ENCODE results near the gene ATP5MK.
"Not testable (repeated sequence)": the region's sequence is repeated elsewhere in the genome, so short reads cannot be mapped to it uniquely, and the experiment has no call there.

Gene ATP5MK, protein sequence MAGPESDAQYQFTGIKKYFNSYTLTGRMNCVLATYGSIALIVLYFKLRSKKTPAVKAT

DNA sequence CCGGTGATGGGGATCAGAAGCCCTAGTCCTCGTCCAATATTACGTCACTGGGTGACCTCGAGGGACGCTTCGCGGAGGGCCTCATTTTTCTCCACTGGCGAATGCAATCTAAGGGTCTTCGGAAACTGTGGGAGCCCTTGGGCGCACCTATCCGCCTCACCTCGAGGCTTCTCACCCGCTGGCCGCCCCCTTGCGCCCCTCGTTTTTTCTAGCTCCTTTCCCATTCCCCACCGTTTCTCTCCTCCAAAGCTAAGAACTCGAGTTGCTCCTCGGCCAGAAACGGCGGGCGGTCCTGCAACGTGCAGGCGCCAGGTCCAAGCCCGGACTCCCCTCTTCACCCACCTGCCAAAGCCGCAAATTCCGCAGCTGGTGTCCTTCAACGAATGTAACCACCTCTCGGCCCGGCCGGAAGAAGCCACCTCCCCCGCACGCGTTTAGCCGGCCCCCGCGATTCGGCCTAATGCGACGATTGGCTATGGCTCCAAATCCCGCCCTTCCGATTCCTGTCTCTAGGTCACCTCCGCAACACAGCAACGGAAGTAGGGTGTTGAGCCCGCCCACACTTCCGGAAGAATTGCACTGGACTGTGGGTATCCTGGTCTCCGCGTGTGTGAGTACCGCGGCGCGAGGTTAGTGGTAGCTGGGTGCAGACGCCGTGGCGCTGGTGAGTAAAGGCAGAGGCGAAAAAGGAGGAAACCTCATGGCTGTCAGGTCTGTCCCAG lies at the start of gene ATP5MK, which contains the start of gene PDCD11:
ATP5MK (minus strand) TSS at position 409 of the 722 bp plus-strand sequence. CDS start 4,018 bp downstream, outside the sequence.
PDCD11 (plus strand) TSS at position 560 of the 722 bp plus-strand sequence. CDS start 1,801 bp downstream, outside the sequence.
- DNase-seq = peak; percentile 91

DNA sequence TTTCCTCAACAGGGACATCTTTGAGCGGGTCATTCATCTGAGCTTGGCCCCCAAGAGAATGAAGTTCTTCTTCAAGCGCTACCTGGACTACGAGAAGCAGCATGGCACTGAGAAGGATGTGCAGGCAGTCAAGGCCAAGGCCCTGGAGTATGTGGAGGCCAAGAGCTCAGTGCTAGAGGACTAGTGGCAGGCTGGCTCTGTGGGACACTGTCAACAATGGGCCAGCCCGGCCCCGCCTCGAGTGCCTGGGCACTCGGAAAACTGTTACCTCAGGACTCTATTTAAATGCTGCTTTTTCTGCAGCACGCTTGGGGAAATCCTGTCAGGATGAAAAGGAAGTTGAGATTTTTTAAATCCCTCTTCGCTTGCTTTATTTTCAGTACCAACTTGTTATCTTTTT lies 49.1 kb upstream of the ATP5MK start:
- DNase-seq = no peak

DNA sequence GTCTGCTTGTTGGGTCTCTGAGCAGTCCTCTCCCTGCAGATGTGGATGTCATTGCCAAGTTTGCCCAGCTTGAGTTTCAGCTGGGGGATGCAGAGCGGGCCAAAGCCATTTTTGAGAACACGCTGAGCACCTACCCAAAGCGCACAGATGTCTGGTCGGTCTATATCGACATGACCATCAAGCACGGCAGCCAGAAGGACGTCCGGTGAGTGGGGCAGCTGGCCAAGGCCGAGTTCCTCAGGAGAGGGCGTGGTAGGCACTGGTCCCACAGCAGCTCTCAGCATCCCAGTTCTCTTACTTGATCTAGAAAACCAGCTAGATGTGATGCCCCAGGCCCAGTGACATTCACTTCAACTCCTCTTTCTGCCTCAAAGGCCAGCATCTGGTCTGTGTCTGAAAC lies 48.2 kb upstream of the ATP5MK start:
- no peak for DNase-seq

DNA sequence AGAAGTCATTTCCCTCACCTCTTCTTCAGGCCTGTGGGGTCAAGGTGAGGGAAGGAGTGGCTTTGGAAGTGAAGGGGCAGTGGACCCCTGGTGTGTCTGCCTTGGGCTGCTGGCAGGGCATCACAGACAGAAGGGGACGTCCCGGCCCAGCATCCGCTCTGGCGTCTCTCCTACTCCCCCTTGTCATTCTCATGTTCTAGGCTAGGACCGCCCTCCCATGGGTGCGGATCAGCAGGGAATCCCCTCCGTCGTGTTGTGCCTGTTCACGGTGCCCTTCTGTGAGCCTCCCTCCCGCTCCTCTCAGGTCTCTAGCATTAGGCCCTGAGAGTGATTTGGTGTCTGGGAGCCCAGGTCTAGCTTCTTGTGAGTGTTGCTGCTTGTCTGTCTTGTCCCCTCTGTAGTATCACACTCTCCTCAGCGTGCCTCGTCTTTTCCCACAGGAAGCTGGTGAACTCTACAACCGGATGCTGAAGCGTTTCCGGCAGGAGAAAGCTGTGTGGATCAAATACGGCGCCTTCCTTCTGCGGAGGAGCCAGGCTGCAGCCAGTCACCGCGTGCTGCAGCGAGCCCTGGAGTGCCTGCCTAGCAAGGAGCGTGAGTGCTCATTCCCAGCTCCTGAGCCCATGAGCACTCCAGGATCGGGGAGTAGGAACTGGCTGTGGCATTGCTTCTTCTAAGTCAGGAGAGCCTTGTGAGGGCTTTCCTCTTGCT lies 47.4 kb upstream of the ATP5MK start:
- no peak for DNase-seq

DNA sequence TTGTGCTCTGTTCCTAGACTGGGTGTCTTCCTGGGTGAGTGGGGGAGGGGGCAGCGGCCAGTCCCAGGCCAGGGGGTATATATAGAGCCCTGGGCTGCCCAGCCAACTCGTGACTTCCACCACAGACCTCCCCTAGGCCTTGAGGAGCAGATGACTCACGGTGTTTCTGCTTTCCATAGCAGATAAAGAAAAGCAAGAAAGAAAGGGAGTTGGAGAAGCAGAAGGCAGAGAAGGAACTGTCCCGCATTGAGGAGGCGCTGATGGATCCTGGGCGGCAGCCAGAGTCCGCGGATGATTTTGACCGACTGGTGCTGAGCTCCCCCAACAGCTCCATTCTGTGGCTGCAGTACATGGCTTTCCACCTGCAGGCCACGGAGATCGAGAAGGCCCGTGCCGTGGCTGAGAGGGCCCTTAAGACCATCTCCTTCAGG lies 45.8 kb upstream of the ATP5MK start:
- DNase-seq = no peak

DNA sequence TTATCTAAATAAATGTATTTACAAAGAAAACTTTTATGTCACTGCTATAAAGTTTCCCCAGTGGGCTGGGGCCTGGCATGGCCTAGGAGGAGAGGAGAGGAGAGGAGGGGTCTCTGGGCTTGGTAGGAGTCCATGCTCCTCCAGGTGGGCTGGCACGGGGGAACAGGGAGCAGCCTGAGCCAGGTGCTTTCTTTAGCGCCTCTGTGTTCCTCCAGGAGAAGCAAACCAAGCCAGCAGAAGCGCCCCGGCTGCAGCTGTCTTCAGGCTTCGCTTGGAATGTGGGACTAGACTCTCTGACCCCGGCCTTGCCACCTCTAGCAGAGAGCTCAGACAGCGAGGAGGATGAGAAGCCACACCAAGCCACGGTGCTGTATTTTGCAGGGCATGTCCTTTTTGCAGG lies 45.3 kb upstream of the ATP5MK start:
- DNase-seq = no peak

DNA sequence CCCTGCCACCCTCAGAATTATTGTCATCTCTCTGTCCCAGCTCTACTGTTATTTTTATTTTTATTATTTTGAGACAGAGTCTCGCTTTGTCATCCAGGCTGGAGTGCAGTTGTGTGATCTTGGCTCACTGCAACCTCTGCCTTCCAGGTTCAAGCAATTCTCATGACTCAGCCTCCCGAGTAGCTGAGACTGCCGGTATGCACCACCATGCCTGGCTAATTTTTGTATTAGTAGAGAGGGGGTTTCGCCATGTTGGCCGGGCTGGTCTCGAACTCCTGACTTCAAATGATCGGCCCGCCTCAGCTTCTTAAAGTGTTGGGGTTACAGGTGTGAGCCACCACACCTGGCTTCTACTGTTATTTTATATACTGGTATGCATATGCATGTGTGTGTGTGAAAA lies 44.9 kb upstream of the ATP5MK start:
- DNase-seq = no peak

DNA sequence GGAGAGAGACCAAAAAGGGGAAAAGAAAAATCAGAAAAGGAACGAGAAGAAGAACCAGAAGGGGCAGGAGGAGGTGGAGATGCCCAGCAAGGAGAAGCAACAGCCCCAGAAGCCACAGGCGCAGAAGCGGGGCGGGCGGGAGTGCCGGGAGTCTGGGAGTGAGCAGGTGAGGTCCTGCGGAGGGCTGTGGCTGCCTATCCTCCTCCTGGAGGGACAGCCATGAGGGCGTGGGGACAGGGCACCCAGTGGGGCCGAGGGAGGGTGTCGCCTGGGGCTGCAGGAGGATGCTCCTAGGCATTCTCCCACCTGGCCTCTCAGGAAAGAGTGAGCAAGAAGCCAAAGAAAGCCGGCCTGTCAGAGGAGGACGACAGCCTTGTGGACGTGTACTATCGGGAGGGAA lies 44.1 kb upstream of the ATP5MK start:
- DNase-seq = no peak

DNA sequence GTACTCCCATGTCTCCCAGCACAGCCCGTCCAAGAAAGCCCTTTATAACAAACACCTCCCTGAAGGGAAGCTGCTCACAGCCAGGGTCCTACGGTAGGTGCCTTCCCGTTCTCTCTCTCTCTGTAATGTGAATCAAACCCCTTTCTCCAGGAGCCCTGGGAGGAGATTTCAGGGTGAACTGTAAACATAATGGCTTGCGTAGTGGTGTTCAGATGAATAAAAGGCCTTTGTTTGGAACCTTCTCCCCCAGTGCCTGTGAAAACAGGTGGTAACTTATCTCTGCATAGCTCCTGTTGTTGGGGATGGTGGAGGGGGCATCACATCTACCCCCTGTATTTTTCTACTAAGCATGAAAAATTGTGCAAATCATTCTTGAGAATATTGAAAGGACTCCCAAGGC lies 43.5 kb upstream of the ATP5MK start:
- no peak for DNase-seq

DNA sequence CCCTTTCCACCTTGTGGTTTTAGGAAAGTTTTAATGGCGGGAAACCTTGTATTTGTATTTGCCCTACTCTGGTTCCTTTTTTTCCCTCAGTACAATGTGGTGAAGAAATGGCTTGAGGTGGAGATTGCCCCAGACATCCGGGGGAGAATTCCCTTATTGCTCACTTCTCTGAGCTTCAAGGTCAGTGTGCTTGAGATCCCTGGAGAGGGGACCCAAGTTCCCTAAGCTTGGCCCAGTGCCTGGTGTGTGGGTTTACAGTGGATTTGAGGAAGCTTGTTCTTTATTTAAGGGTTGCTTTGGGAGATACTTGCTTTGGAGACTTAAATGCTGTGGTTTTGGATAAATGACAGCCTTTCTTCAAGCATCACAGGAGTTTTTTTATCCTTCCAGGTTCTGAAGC lies 37.6 kb upstream of the ATP5MK start:
- no peak for DNase-seq

DNA sequence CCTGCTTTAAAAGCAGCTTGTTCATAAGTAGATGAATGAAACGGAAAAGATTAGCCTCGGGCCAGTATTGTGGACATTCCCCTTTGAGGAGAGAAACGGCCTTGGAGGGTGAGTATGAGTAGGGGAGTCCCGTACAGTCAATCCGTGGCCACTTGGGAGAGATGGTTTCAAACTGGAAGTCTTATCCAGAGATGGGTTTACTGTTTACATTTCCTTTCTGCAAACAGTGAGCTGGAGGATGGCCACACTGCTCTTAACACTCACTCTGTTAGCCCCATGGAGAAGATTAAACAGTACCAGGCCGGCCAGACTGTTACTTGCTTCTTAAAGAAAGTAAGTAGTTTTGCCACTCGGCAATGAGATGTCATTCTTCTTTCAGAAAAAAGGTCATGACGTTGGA lies 35.6 kb upstream of the ATP5MK start:
- no peak for DNase-seq

DNA sequence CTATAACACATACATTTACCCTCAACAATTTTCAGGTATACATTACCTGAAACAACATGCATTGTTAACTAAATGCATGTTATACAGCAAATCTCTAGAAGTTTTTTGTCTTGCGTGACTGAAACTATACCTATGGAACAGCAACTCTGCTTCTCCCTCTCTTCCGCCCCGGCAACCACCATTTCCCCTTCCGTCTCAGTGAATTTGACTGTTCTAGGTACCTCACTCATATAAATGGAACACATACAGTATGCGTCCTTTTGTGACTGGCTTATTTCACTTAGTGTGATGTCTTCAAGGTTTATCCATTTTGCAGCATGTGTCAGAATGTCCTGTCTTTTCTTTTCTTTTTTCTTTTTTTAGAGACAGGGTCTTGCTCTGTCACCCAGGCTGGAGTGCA lies 33.4 kb upstream of the ATP5MK start:
- no peak for DNase-seq

DNA sequence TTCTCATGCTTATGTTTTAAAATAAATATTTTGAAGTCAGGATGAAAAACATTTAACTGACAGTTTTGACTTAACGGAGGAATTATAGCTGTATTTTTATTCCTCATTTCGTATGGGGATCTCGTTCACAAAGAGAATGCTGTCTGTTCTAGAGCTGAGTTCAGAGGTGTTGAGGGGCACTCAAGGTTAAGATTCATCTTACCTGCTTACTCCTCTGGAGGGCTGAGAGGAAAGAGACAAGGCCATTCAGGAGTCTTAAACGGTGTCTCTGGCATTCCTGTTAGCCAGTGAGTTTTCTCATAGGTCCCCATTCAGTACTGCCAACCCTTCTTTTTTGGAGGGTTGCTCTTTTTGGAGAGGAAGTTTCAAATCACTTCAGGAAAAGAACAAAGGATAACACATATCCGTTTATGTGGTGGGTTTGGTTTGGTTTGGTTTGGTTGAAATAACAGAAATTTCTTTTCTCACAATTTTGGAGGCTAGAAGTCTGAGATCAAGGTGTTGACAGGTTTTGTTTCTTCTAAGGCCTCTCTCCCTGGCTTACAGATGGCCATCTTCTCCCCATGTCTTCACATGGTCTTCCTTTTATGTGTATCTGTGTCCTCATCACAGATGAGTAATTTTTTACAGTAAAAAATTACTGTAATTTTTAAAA lies 32.8 kb upstream of the ATP5MK start:
- no peak for DNase-seq

DNA sequence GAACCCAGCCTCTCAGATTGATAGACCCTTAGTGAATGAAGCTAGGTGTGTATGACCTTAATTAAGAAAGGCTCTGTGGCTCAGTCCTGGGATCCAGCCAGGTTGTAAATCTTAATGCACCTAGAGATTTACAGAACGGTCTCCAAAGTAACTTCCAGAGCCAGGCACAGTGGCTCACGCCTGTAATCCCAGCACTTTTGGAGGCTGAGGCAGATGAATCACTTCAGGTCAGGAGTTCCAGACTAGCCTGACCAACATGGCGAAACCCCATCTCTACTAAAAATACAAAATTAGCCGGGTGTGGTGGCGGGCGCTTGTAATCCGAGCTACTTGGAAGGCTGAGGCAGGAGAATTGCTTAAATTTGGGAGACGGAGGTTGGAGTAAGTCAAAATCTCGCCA lies 31.6 kb upstream of the ATP5MK start:
- DNase-seq = no peak

DNA sequence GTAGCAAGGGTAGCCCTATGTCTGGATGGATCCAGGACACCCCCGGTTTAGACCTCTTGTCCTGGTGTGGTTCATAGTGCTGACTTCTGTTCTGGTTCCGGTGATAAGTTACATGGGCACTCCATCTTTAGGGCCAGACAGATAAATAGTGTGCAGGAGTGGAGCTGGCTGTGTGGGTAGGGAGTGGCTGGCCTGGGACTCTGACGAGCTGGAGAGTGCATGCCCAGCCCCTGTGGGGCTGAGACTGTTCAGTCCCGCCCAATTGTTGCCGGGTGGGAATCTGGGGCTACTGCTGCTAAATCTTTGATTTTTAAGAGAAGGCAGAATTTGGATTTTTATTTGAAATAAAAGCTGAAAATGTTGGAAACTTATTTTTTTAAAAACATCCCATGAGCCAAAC lies 27.5 kb upstream of the ATP5MK start:
- DNase-seq = no peak

DNA sequence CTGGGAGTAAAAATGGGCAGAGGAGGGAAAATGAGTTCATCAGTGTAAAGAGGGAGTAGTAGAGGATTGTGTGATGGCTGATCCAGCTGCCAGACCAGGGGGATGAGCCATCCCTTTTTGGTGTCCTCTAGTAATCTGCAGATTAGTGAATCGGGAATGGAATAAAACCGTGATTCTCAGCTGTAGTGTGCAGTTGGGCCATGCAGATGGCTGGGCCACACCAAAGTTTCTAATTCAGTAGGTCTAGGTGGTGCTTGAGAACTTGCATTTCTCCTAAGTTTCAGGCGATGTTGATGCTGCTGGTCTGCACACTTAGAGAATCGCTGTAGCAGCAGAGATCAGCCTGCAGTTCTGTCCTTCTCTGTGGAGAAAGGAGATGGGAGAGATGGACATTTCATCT lies 22.8 kb upstream of the ATP5MK start:
- DNase-seq = no peak

DNA sequence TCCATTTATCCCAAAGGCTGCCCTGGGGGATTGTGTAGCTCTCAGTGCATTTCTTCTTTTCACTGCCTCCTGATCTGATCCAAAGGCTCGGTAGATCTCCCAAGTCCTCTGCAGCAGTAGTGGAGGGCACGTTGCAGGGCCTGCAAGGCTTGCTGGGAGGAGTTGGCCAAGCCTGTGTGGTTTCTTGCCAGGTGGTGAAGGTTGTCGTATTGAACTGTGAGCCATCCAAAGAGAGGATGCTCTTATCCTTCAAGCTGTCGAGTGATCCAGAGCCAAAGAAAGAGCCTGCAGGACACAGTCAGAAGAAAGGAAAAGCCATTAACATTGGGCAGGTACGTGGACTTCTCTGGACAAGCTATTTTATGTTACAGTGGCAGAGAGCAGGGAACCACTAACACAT lies 21.3 kb upstream of the ATP5MK start:
- DNase-seq = no peak

DNA sequence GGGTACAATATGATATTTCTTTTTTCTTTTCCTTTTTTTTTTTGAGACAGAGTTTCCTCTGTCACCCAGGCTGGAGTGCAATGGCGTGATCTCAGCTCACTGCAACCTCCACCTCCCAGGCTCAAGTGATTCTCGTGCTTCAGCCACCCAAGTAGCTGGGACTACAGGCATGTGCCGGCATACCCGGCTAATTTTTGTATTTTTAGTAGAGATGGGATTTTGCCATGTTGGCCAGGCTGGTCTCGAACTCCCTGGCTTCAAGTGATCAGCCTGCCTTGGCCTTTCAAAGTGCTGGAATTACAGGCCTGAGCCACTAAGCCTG lies 20.8 kb upstream of the ATP5MK start:
- not testable (repeated sequence) for DNase-seq

DNA sequence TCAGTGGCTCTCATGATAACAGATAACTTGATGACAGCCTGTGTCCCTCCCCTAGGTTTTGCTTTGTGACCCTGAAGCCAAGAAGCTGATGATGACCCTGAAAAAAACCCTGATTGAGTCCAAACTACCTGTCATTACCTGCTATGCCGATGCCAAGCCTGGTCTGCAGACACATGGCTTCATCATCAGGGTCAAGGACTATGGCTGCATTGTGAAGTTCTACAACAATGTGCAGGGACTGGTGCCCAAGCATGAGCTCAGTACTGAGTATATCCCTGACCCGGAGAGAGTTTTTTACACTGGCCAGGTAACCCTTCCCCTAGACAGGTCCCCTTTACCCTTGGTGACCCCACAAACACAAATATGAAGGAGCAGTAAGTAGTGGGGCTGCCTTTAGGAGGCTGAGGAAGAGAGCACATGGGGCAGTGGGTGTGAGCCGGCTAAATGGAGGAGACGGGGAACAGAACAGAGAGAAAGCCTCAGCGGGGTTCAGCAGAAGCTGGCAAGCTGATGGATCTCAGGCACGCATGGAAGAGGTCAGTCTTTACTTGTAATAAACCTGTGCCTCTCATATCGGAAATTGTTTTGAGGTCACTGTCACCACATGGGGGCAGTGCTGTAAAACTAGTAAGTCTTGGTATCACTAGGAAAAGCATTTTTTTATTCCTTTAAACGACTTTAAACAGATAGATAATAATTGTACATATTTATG lies 20.3 kb upstream of the ATP5MK start:
- peak; percentile 61 for DNase-seq

DNA sequence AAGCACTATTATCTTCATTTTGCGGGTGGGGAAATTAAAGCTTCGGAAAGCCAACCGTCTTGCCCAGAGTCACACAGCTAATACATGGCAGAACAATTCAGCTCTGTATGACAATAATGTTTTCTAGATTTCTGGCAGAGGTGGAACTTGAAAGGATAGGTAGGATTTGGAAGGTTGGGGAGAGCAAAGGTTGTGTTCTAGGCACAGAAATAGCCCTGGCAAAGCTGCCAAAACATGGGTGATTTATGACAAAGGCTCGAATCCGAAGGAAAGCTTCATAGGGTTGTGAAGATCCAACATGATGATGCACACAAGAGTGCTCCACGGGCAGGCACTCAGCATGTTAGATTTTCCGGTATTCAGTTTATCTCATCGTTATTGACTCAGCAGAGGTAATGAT lies 19.3 kb upstream of the ATP5MK start:
- no peak for DNase-seq

DNA sequence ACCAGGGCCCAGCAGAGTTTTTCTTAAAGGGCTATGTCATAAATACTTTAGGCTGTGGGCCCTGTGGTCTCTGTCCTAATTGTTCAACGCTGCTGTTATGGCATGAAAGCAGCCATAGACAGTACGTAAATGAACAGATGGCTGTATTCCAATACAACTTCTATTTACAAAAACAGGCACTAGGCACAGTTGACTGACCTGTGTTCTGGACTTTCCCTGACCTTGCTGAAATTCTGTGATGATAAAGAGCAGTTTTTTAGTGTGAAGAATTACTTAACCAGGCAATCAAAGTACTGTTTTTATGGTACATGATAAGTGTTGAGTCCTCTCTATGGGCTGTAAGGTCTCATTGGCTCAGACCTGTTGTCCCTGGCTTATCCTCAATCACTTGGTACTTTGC lies 17.3 kb upstream of the ATP5MK start:
- no peak for DNase-seq

DNA sequence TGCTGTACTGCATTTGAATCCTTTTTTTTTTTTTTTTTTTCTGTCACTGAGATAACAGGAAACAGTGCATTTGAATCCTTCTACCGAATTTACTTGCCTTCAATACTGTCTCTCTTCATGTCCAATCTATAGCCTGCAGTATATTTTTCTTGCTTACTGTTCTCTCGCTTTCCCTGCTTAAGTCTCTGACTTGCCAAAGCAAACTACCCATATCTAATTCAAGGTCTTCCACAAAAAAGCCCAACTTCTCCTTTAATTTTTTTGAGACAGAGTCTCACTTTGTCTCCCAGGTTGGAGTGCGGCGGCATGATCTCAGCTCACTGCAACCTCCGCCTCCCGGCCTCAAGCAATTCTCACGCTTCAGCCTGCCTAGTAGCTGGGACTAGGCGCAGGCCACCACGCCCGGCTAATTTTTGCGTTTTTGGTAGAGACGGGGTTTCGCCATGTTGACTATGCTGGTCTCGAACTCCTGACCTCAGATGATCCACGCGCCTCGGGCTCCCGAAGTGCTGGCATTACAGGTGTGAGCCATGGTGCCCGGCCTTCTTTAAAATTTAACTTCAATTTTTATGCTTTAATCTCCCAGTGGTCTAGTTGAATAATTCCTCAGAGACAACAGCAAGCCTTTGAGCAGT lies 1.0 kb upstream of the ATP5MK start:
- DNase-seq = no peak

DNA sequence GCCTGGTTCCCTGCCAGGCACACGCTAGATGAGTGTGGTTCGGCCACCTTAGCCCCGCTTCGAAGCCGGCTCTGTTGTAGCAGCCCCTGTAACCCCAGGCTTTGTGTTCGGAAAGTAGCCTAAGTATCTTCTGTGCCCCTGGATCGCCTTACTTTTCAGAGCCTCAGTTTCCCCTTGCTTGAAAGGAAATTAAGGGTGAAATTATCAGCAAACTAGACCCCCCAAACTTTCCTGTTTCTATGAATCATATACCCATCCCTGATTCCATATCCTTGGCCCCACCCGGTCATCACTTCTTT lies 463 bp upstream of the ATP5MK start:
- DNase-seq = no peak
